NOMO-1 (cell line): ENCODE data around the gene NUDT14.

Experiments
- DNase-seq, 2 experiments: peaks; one replicate each; lab custom pipeline; 2025; ENCODE audit not compliant: unreplicated experiment in 2 of 2; lab: John Stamatoyannopoulos, UW

The NUDT14 gene

DNA sequence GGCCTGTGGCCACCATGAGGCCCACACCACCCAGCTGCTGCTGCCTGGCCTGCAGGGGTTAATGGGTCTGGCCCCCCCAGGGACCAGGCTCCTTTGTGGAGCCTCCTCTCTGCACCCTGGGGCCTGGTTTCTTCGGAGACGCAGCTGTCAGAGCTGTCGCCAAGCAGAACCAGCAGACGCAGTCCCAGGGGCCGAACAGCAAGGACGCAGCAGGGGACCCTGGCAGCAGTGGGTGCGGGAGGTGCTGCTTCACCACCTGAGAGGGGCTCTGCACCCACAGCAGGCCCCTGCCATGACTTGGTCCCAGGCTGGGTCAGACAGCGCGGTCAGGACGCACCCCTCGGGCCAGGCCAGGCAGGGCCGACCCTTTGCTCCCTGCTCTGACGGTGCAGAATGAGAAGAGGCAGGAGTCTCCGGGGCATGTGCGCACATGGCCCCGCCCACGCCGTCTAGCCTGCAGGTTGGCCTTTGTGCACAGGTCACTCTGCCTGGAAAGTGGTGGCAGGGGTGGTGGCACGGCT lies 43.0 kb downstream of the NUDT14 start:
- DNase-seq, result no peak

DNA sequence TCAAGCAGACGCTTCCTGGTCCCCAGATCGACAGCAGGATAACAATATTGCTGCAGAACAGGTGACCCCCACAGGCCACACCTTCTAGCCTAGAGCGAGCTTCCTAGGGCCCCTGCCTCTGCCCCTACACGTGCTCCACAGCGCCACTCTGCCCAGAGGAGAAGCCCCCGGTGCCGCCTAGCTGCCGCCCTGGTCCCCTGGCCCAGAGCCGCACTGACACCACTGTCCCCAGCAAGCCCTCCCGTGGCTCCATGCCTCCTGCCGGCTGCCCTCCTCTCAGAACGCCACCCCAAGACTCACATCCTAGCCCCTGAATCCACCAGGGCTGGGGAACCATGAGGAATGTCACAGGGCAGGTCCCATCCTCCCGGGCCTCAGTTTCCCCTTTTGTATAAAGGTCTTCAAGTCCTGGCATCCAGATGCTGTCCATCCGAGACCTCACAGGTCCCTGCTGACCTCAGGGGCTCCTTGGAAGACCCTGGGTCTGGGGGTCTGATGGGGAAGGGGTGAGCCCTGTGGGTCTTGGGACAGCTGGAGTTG lies 43.6 kb downstream of the NUDT14 start:
- no peak for DNase-seq

DNA sequence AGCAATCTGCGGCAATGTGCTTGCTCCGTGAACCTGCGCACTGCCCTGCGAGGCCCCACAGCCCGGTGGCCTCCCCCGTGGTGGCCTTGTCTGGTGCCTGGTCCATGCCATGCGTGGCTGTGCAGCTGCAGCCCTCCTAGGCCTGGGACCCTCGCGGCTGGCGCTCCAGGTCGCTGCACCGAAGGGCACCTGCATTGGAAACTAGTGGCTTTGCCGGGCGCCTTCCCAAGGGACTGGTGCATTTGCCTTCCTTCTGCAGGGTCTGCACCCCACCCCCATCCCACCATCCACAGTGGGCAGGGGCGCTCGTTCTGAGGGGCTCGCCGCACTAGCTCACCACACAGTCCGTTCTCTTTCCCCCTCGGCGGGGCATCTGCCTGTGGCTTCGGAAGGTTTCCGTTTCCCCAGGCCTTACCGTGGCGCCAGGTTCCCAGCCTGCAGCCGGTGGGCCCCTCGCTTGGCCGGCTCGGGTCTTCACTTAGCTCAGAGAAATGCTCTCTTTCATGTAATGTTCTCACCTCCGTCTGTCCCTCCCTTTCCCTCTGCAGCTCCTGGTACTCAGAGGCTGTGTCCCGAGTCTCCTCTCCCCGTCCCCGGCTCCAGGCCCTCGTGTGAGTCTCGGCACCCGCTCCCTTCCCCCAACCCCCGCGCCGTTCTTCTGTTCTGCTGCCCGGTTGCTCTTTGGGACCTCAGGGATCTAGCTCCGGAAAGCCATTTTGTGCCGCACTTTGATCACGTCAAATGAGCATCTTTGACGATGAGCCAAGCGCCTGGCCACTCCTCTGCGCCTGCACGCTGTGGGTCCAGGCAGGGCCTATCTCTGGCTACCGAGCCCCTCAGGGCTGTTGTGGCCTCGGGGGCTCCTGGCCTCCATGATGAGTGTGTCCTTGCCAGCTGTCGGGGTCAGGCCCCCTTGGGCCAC lies 44.5 kb downstream of the NUDT14 start:
- DNase-seq, result no peak

DNA sequence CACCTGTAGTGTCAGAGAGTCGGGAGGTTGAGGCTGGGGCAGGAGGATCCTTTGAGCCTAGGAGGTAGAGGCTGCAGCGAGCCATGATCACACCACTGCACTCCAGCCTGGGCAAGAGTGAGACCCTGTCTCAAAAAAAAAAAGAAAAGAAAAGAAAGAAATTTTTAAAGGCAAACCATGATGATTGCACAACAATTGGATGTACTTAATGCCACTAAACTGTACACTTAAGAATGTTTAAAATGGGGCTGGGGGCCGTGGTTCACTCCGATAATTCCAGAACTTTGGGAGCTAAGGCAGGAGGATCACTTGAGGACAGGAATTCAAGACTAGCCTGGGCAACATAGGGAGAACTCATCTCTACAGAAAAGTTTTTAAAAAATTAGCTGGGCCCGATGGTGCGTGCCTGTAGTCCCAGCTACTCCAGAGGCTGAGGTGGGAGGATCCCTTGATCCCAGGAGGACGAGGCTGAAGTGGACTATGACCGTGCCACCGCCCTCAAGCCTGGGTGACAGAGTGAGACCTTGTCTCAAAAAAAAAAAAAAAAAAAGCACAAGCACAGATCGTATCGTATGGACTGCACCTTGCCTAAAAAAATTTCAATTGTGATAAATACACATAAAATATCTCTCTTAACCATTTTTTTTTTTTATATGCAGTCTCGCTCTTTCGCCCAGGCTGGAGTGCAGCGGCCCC lies 45.3 kb downstream of the NUDT14 start:
- no peak for DNase-seq

DNA sequence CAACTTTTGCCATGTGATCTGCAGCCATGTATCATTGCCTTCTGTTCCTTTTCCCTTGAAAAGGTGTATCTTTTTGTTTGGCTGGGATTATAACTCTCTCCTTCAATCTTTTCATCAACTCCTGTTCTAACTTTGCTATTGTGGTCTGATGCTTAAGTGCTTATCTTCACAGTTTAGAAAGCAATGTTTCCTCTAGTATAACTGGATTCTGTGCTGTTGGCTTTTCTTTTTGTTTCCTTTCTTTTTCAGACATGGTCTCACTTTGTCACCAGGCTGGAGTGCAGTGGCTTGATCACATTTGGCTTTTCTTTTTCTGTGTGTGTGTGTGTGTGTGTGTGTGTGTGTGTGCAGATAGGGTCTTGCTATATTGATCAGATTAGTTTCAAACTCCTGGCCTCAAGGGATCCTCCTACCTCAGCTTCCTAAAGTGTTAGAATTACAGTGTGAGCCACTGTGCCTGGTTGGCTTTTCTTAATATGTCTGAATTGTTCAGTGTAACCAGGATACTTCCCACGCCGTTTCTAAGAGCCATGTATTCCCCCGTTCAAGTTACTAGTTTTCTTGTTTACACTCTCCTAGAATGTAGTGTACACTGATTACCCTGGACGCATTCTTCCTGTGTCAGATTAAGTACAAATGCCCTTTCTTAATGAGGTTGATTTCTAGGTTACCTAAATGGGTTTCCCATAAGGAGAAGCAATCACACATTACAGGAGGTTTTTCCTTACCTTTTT lies 48.0 kb downstream of the NUDT14 start:
- no peak for DNase-seq

DNA sequence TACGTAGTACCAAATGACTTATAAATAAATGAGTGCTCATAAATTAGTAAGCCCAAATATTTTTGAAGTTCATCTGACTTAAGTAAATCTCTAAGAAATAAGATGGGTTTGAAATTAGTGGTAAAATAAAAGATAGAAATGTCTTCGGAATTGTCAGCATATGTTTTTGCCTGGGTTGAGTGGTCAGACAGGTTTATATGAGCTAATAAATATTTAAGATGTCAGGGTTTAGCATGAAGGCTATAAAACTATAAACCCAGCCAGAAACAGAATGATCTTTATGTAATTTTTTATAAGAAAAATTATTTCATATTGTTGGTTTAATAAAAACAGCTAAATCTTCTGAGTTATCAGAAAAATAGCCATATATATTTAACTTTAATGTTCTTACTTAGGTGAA lies 49.9 kb downstream of the NUDT14 start:
- DNase-seq, result no peak

DNA sequence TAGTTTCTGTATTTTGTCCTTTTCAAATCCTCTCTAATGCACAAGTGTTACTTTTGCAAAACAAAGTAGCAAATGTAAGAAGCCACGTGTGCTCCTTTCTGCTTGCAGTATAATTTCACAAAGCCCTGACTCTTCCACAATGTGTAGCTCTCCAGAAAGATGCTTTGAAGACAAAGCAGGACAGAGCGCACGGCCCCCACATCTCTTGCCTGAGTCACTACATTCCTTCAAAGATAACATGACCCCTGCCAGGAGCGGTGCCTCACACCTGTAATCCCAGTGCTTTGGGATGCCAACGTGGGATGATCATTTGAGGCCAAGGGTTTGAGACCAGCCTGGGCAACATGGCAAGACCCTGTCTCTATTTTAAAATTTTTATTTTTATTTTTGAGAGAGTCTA lies 53.1 kb downstream of the NUDT14 start:
- no peak for DNase-seq

DNA sequence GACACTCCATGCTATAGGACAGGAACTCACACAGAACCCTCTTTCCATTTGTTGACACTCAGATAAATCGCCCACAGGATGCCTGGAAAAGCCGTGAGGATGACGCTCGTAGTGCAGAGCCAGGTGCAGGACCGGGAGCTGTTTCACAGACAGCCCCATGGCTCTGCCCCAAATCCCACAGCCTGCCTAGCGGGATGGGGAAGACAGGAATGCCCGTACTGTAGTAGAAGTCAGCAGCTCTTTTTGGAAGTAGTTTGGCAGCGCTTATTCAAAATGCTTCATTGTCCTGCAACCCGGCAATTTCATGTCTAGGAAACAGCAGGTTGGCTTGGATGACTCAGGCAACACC lies 54.2 kb downstream of the NUDT14 start:
- DNase-seq, result no peak

DNA sequence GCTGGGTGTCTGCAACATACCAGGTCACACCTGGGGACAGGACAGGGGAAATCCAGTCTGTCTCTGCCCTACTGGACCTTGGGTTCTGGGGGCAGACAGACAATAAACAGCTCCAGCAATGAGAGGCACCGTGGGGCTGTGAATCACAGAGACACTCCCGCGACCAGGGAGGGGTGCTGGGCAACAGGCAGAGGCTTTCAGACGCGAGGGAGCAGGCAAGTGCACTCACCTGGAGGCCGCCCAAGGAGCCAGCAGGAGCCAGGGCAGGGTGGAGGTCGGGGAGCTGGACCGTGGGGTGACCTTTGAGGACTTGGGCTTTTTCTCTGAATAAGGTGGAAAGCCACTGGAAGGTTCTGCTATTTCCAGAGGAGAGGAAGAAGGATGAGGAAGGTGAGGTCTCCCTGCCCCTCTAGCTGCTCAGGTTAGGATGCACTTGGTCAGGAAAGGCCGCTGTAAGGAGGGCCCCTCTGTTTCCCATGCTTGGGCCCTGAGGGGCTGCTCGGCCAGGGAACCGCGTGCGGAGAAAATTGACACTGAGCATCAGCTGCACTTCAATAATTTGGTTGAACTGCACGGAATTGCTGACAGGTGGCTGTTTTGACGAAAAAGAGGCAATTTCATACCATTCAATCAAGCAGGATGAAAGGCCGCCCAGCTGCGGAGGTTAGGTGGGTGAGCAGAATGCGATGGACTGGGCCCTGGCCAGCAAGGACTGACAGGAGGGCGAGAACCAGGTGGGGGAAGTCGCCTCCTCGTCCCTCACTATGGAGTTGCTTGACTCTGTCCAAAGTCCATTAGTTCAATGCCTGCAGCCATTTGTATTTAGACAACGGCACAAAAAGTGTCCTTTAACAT lies 54.8 kb downstream of the NUDT14 start:
- no peak for DNase-seq

DNA sequence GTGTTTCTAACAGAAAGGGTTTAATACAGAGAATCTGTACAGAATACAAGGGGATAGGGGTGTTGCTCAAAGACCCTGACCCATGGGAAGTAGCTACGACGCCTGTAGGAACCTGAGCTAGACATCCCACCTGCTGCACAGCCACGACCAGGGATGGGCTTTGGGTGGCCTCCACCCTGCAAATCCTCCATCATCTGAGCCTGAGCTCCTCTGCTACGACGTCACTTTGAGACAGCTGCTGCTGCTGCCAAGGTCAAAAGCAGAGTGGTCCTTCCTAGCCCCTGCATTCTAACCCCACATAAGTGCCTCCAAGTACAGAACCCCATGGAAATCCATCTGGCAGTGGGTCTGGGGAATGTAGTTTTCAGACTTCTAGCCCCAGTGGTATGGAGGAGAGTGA lies 56.3 kb downstream of the NUDT14 start:
- DNase-seq, result no peak

DNA sequence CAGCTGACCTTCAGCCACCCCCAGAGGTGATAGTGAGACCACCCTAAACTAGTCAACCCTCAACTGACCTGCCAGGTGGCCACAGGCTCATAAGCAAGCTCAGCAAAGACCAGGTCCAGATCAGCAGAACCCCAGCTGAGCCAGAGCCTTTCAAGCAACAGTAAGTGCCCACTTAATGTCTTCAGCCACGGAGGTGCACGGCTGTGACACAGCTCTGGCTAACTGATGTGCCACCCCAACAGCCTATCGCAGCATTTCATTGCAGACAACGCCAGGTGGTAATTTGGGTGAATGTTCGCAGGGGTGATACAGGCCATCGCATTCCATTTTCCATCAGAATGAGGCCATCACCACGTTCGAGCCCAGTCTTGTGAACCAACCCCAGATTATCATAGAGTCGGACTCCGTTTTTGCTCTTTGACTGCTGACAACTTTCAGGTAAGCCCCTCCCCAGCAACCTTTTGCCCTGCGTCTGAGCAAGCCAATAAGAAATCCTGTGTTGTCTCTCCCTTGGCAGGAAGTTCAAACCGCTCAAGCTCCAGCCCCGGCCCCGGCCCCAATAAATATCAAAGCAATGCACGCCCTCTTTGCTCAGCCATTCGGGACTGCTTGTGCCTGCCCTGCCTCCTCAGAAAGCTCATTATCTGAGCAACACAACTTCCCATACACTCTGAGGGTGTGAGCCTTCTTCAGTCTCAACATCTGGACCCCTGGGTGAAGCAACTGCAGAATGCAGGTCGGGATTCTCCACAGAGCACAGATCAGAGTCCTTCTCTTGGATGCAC lies 56.9 kb downstream of the NUDT14 start:
- DNase-seq, result no peak

DNA sequence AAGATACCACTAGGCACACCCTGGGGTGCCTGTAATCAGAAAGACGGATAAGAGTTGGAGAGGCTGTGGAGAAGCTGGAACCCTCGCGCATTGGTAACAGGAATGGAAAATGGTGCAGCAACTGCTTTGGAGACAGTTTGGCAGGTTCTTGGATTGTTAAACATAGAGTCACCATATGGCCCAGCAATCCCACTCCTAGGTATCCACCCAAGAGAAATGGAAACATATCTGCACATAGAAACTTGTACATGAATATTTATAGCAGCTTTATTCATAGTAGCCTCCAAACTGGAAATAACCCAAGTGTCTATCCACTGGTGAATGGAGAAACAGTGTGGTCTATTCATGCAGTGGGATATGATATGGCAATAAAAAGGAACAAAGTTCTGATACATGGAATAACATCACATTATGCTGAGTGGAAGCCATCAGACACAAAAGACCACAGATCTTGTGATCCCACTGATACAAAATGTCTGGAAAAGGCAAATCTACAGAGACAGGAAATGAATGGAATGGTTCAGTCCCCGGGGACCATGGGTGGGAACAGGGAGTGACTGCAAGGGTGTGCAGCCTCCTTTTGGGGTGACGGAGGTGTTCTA lies 57.9 kb downstream of the NUDT14 start:
- DNase-seq, result no peak
